Neural cell (in vitro differentiated cells): ENCODE measurements around the gene ASIC3. TPM values are rescaled to one million over a fixed set of nuclear protein-coding genes. Genes with fewer than 3 reads are reported as not detected.

Source experiments
- H2AFZ ChIP-seq: fragments of 200-600, 300-800 bp; sonication (generic), shearing (Covaris generic); 2 replicates; pipeline ENCODE4 v1.6.0; 2014; ENCODE audit warnings: low read depth, mild to moderate bottlenecking, antibody characterized with exemption, low read length, moderate library complexity
- H3F3A ChIP-seq: fragments of 200-600 bp; shearing (Covaris generic); 2 replicates; pipeline ENCODE4 v1.6.1; 2016; ENCODE audit warnings: mild to moderate bottlenecking, moderate library complexity, mixed read lengths, antibody characterized with exemption, low read length; ENCODE audit not compliant: insufficient read depth, poor library complexity, severe bottlenecking
- H3K27ac ChIP-seq: fragments of 200-600, 300-800 bp; sonication (generic), shearing (Covaris generic); 2 replicates; pipeline ENCODE4 v1.5.1; 2014; ENCODE audit warnings: mild to moderate bottlenecking, low read length, moderate library complexity
- H3K27me3 ChIP-seq: fragments of 300-800, 200-600 bp; sonication (generic), shearing (Covaris generic); 2 replicates; pipeline ENCODE4 v1.6.0; 2014; ENCODE audit warnings: mild to moderate bottlenecking, low read depth, low read length, moderate library complexity; ENCODE audit not compliant: insufficient read depth
- H3K36me3 ChIP-seq: fragments of 300-800, 200-600 bp; sonication (generic), shearing (Covaris generic); 2 replicates; pipeline ENCODE4 v1.5.1; 2014; ENCODE audit warnings: mild to moderate bottlenecking, antibody characterized with exemption, low read length, moderate library complexity; ENCODE audit not compliant: insufficient read depth
- H3K4me2 ChIP-seq: fragments of 300-800, 200-600 bp; sonication (generic), shearing (Covaris generic); 2 replicates; pipeline ENCODE4 v1.6.0; 2014; ENCODE audit warnings: mild to moderate bottlenecking, low read length
- H3K4me3 ChIP-seq: fragments of 300-800, 200-600 bp; sonication (generic), shearing (Covaris generic); 2 replicates; pipeline ENCODE4 v1.5.1; 2014; ENCODE audit warnings: mild to moderate bottlenecking, low read length, moderate library complexity
- H3K79me2 ChIP-seq: fragments of 200-600 bp; shearing (Covaris generic); replicated peaks from 2 replicates; pipeline ENCODE4 v1.6.0; 2014; ENCODE audit warnings: mild to moderate bottlenecking, low read length, moderate library complexity; ENCODE audit not compliant: insufficient read depth
- H3K9ac ChIP-seq: fragments of 300-800, 200-600 bp; sonication (generic), shearing (Covaris generic); 2 replicates; pipeline ENCODE4 v1.6.1; 2016; ENCODE audit warnings: mild to moderate bottlenecking, low read length, mixed read lengths
- H3K9me2 ChIP-seq: fragments of 200-600 bp; shearing (Covaris generic); 2 replicates; pipeline ENCODE4 v1.6.1; 2016; ENCODE audit warnings: mild to moderate bottlenecking, low read length, mixed read lengths; ENCODE audit not compliant: insufficient read depth
- H3K9me3 ChIP-seq: fragments of 200-600, 300-800 bp; sonication (generic), shearing (Covaris generic); 2 replicates; pipeline ENCODE4 v1.6.1; 2016; ENCODE audit warnings: mild to moderate bottlenecking, mixed run types, low read length, moderate library complexity, mixed read lengths
- H4K20me1 ChIP-seq: fragments of 200-600 bp; shearing (Covaris generic); 2 replicates; pipeline ENCODE4 v1.6.1; 2016; ENCODE audit warnings: mild to moderate bottlenecking, mixed run types; ENCODE audit not compliant: insufficient read depth
- CTCF ChIP-seq: fragments of 450-650 bp; IDR thresholded peaks from 2 replicates; pipeline ENCODE4 v1.5.1; 2014; ENCODE audit warnings: antibody characterized with exemption, mild to moderate bottlenecking, moderate library complexity; ENCODE audit not compliant: poor library complexity, severe bottlenecking
- EP300 ChIP-seq: fragments of 450-650 bp; conservative IDR thresholded peaks from 2 replicates; pipeline ENCODE4 v1.6.1; 2014; ENCODE audit warnings: antibody characterized with exemption, mild to moderate bottlenecking, moderate library complexity; ENCODE audit not compliant: poor library complexity, severe bottlenecking
- EZH2 ChIP-seq: fragments of 200-600, 300-800 bp; shearing (Covaris generic), sonication (generic); IDR thresholded peaks from 2 replicates; pipeline ENCODE4 v1.6.1; 2014; ENCODE audit warnings: antibody characterized with exemption, low read length, borderline replicate concordance, mild to moderate bottlenecking; ENCODE audit not compliant: insufficient read depth, poor library complexity, severe bottlenecking
- MXI1 ChIP-seq: fragments of 450-650 bp; conservative IDR thresholded peaks from 2 replicates; pipeline ENCODE4 v1.6.1; 2014; ENCODE audit warnings: antibody characterized with exemption, mild to moderate bottlenecking; ENCODE audit not compliant: poor library complexity, severe bottlenecking
- POLR2AphosphoS5 ChIP-seq: IDR thresholded peaks from 2 replicates; pipeline ENCODE4 v1.6.1; 2012
- RAD21 ChIP-seq: fragments of 450-650 bp; conservative IDR thresholded peaks from 2 replicates; pipeline ENCODE4 v1.6.1; 2014; ENCODE audit warnings: antibody characterized with exemption, mild to moderate bottlenecking, moderate library complexity
- REST ChIP-seq: IDR thresholded peaks from 2 replicates; pipeline ENCODE4 v1.6.1; 2012; ENCODE audit warnings: borderline replicate concordance
- SMC3 ChIP-seq: fragments of 450-650 bp; conservative IDR thresholded peaks from 2 replicates; pipeline ENCODE4 v1.6.1; 2014; ENCODE audit warnings: antibody characterized with exemption, mild to moderate bottlenecking, moderate library complexity; ENCODE audit not compliant: poor library complexity
- TAF1 ChIP-seq: IDR thresholded peaks from 2 replicates; pipeline ENCODE4 v1.6.1; 2012; ENCODE audit warnings: low read depth
- polyA plus RNA-seq: library from polyadenylated mRNA; depleted of rRNA; stranded (reverse); fragments of >200 nt; gene quantifications from 2 replicates; pipeline ENCODE4 v1.2.3, GENCODE V29; 2014

ASIC3 gene
- polyA plus RNA-seq, 1 donor from 2014 or later, result 3.3 TPM

- H3K27me3 ChIP-seq, result peaks cover 25% of the 10 kb centered on the region
- H3K36me3 ChIP-seq, result no peaks in the 10 kb centered on the region
- no peaks in the 10 kb centered on the region for H3K9me3 ChIP-seq
- no peak for TF ChIP-seq CTCF
- TF ChIP-seq EP300, result no peak
- TF ChIP-seq SMC3, result no peak
- no peak for TF ChIP-seq EZH2
- no peak for TF ChIP-seq RAD21
- TF ChIP-seq MXI1, result no peak
- TF ChIP-seq POLR2AphosphoS5, result no peak
- no peak for TF ChIP-seq REST
- no peak for TF ChIP-seq TAF1
- no peak overlapping the region for H3K4me2 ChIP-seq
- no peak overlapping the region for H3K9ac ChIP-seq
- H3K79me2 ChIP-seq, result no peaks in the 10 kb centered on the region
- no peaks in the 10 kb centered on the region for H4K20me1 ChIP-seq
- no peaks in the 10 kb centered on the region for H3K9me2 ChIP-seq
- no peak overlapping the region for H3K27ac ChIP-seq
- no peaks in the 10 kb centered on the region for H3F3A ChIP-seq
- H2AFZ ChIP-seq, result no peak overlapping the region
- H3K4me3 ChIP-seq, result no peak overlapping the region
Measured at GRCh38 chr7:151020231-151020630, 28.1 kb upstream of the ASIC3 start.

- Histone ChIP-seq H3K9ac (no peak overlapping the region), H3F3A (no peaks in the 10 kb centered on the region), H3K9me2 (no peaks in the 10 kb centered on the region), H4K20me1 (no peaks in the 10 kb centered on the region), H3K27ac (no peak overlapping the region), H3K4me3 (no peak overlapping the region), H3K27me3 (peaks cover 17% of the 10 kb centered on the region), H2AFZ (no peak overlapping the region), H3K79me2 (no peaks in the 10 kb centered on the region), H3K4me2 (no peak overlapping the region), H3K9me3 (no peaks in the 10 kb centered on the region), H3K36me3 (no peaks in the 10 kb centered on the region)
- no peak for TF ChIP-seq REST
- no peak for TF ChIP-seq SMC3
- no peak for TF ChIP-seq CTCF
- no peak for TF ChIP-seq MXI1
- TF ChIP-seq RAD21, result no peak
- TF ChIP-seq POLR2AphosphoS5, result no peak
Measured at GRCh38 chr7:151023232-151023631, 25.1 kb upstream of the ASIC3 start.
